H9 (cell line): ENCODE results near the gene RARA. TPM values are rescaled to one million over a fixed set of nuclear protein-coding genes. Genes with fewer than 3 reads are reported as not detected.

Experiments used
- DNase-seq: peaks from one replicate; pipeline ENCODE4 v3.0.0-alpha.2; 2017
- H2AFZ ChIP-seq: one replicate; pipeline ENCODE4 v1.6.1; 2013; ENCODE audit warnings: mild to moderate bottlenecking, low read length, control low read depth, moderate library complexity
- H2AK5ac ChIP-seq: 2 replicates; pipeline ENCODE4 v1.6.1; 2013; ENCODE audit warnings: low read length, control low read depth, mixed read lengths; ENCODE audit not compliant: insufficient read length
- H2BK120ac ChIP-seq: one replicate; pipeline ENCODE4 v1.6.1; 2013; ENCODE audit warnings: low read depth, mild to moderate bottlenecking, low read length, control low read depth, inconsistent platforms; ENCODE audit not compliant: poor library complexity, severe bottlenecking
- H2BK12ac ChIP-seq: 2 replicates; pipeline ENCODE4 v1.6.1; 2013; ENCODE audit warnings: low read length, control low read depth, mixed read lengths, low read depth; ENCODE audit not compliant: insufficient read length
- H2BK15ac ChIP-seq: 2 replicates; pipeline ENCODE4 v1.6.1; 2013; ENCODE audit warnings: low read depth, low read length, control low read depth
- H2BK20ac ChIP-seq: one replicate; pipeline ENCODE4 v1.6.1; 2013; ENCODE audit warnings: low read depth, mild to moderate bottlenecking, low read length, control low read depth, inconsistent platforms; ENCODE audit not compliant: poor library complexity, severe bottlenecking
- H2BK5ac ChIP-seq: 2 replicates; pipeline ENCODE4 v1.6.1; 2013; ENCODE audit warnings: low read length, control low read depth, mixed read lengths; ENCODE audit not compliant: insufficient read length
- H3K14ac ChIP-seq: 2 replicates; pipeline ENCODE4 v1.6.1; 2013; ENCODE audit warnings: low read length, control low read depth; ENCODE audit not compliant: insufficient read depth
- H3K18ac ChIP-seq: 2 replicates; pipeline ENCODE4 v1.6.1; 2013; ENCODE audit warnings: low read depth, mild to moderate bottlenecking, mixed read lengths, low read length, control low read depth; ENCODE audit not compliant: insufficient read length
- H3K23ac ChIP-seq: 2 replicates; pipeline ENCODE4 v1.6.1; 2013; ENCODE audit warnings: low read length, control low read depth, mixed read lengths, low read depth; ENCODE audit not compliant: insufficient read length
- H3K23me2 ChIP-seq: 2 replicates; pipeline ENCODE4 v1.6.1; 2013; ENCODE audit warnings: low read depth, mild to moderate bottlenecking, mixed read lengths, low read length, control low read depth; ENCODE audit not compliant: insufficient read length, poor library complexity, severe bottlenecking
- H3K27ac ChIP-seq: 2 replicates; pipeline ENCODE4 v1.5.1; 2013; ENCODE audit warnings: low read length, control low read depth, mixed read lengths, low read depth; ENCODE audit not compliant: insufficient read length
- H3K27me3 ChIP-seq: 2 replicates; pipeline ENCODE4 v1.6.1; 2013; ENCODE audit warnings: low read length, control low read depth, inconsistent platforms; ENCODE audit not compliant: insufficient read depth
- H3K4ac ChIP-seq: 2 replicates; pipeline ENCODE4 v1.6.1; 2013; ENCODE audit warnings: low read depth, mild to moderate bottlenecking, control low read depth, inconsistent platforms, low read length, moderate library complexity
- H3K4me1 ChIP-seq: 2 replicates; pipeline ENCODE4 v1.6.1; 2013; ENCODE audit warnings: low read length, control low read depth, inconsistent platforms; ENCODE audit not compliant: insufficient read depth
- H3K4me2 ChIP-seq: 2 replicates; pipeline ENCODE4 v1.6.1; 2013; ENCODE audit warnings: low read length, control low read depth, mixed read lengths; ENCODE audit not compliant: insufficient read length, insufficient read depth
- H3K56ac ChIP-seq: 2 replicates; pipeline ENCODE4 v1.6.1; 2013; ENCODE audit warnings: low read depth, mild to moderate bottlenecking, mixed read lengths, low read length, control low read depth; ENCODE audit not compliant: insufficient read length
- H3K79me1 ChIP-seq: 2 replicates; pipeline ENCODE4 v1.6.1; 2013; ENCODE audit warnings: low read depth, mild to moderate bottlenecking, moderate library complexity, low read length, control low read depth, inconsistent platforms; ENCODE audit not compliant: insufficient read depth, poor library complexity, severe bottlenecking
- H3K79me2 ChIP-seq: 2 replicates; pipeline ENCODE4 v1.6.1; 2013; ENCODE audit warnings: low read length, control low read depth, inconsistent platforms; ENCODE audit not compliant: insufficient read depth
- H3K9ac ChIP-seq: 2 replicates; pipeline ENCODE4 v1.6.1; 2013; ENCODE audit warnings: low read length, control low read depth, mixed read lengths; ENCODE audit not compliant: insufficient read length; ENCODE audit errors: extremely low read depth
- H3K9me3 ChIP-seq: one replicate; pipeline ENCODE4 v1.6.1; 2013; ENCODE audit warnings: low read depth, low read length, inconsistent platforms; ENCODE audit not compliant: control insufficient read depth
- H3T11ph ChIP-seq: one replicate; pipeline ENCODE4 v1.6.1; 2013; ENCODE audit warnings: mild to moderate bottlenecking, low read length, control low read depth, inconsistent platforms
- H4K20me1 ChIP-seq: one replicate; pipeline ENCODE4 v1.6.1; 2013; ENCODE audit not compliant: control insufficient read depth, insufficient read length, insufficient read depth
- H4K5ac ChIP-seq: 2 replicates; pipeline ENCODE4 v1.6.1; 2013; ENCODE audit warnings: low read depth, mild to moderate bottlenecking, mixed read lengths, low read length, control low read depth; ENCODE audit not compliant: insufficient read length
- H4K8ac ChIP-seq: replicated peaks from 2 replicates; pipeline ENCODE4 v1.6.1; 2013; ENCODE audit warnings: low read length, control low read depth, mixed read lengths, low read depth; ENCODE audit not compliant: insufficient read length
- H4K91ac ChIP-seq: 2 replicates; pipeline ENCODE4 v1.6.1; 2013; ENCODE audit warnings: low read depth, mild to moderate bottlenecking, moderate library complexity, mixed read lengths, low read length, control low read depth; ENCODE audit not compliant: insufficient read length
- H3K27ac Mint-ChIP-seq, 3 experiments: 2 replicates in 2 of 3; 3 replicates in 1 of 3; pipeline ENCODE4 v1.8.0; 2020 to 2021; ENCODE audit warnings: mixed read lengths in 3 of 3, mild to moderate bottlenecking in 1 of 3, moderate library complexity in 1 of 3
- H3K27me3 Mint-ChIP-seq: 2 replicates; pipeline ENCODE4 v1.8.0; 2021; ENCODE audit warnings: low read depth, mild to moderate bottlenecking, moderate library complexity, mixed read lengths
- H3K36me3 Mint-ChIP-seq, 3 experiments: 2 replicates in 2 of 3; 3 replicates in 1 of 3; pipeline ENCODE4 v1.8.0; 2020 to 2021; ENCODE audit warnings: low read depth in 3 of 3, mixed read lengths in 3 of 3; ENCODE audit not compliant: insufficient read depth in 1 of 3
- H3K4me1 Mint-ChIP-seq, 2 experiments: 2 replicates each; pipeline ENCODE4 v1.8.0; 2020; ENCODE audit warnings: mixed read lengths in 2 of 2
- H3K4me3 Mint-ChIP-seq, 2 experiments: 2 replicates in 1 of 2; 3 replicates in 1 of 2; pipeline ENCODE4 v1.8.0; 2020 to 2021; ENCODE audit warnings: mild to moderate bottlenecking in 2 of 2, mixed read lengths in 2 of 2, moderate library complexity in 1 of 2
- H3K9me3 Mint-ChIP-seq, 2 experiments: 2 replicates in 1 of 2; 3 replicates in 1 of 2; pipeline ENCODE4 v1.8.0; 2020; ENCODE audit warnings: mild to moderate bottlenecking in 2 of 2, mixed read lengths in 2 of 2, moderate library complexity in 1 of 2
- WGBS: extraction: QIAGEN DNeasy Blood & Tissue Kit; methylation state at CpG from one replicate; pipeline ENCODE4 v1.1.7; 2013; ENCODE audit warnings: missing lambda C conversion rate, low lambda C conversion rate, mixed read lengths; ENCODE audit not compliant: insufficient read length; ENCODE audit errors: extremely low coverage; 5-methylcytosine and 5-hydroxymethylcytosine counted together
- total RNA-seq: library from RNA; stranded (reverse); gene quantifications from 2 replicates; pipeline ENCODE4 v1.2.1, GENCODE V29; 2021
- TF ChIP-seq, protein P1 (sequence below): fragments of 200-600 bp; sonication (generic); conservative IDR thresholded peaks from 3 replicates; pipeline ENCODE4 v1.8.0; 2021; ENCODE audit warnings: antibody characterized with exemption, mild to moderate bottlenecking

Gene RARA
- total RNA-seq, 1 experiment from 2014 or later: 17.6 TPM

DNA sequence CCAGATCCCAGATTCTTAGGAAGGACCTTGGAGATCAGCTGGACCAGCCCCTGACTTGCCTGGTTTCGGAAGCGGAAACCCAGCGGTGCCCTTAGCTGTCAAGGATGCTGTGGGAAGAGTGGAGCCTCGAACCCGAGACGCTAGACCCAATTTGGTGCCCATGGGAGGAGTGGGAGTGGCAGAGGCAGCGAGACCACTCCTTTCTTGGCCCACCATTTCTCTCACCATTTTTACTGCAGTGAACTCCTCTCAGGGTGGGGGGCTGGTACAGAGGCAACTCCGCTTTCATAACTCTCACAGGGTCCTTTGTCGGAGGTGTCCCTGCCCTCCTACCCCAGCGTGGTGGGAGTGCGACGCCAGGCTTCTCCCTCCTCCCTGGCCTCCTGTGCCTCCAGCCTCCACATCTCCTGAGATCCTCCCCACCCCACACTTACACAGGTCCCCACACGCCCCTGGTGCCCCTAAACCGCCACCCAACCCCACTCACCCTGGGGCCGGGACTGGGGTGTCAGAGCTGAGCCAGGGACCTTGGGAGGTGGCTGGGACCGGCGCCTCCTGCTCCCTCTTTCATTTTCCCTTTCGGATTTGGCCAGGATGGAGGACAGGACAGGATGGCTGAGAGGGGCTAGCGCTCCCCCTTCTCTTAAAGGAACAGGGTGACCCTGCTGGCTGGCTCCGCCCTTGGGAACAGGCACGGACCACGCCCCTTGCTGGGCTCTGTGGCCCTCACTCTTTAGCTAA lies 55.3 kb downstream of the RARA start, which contains the start of gene GJD3:
Gene GJD3 (minus strand): TSS at position 617 of the 741 bp plus-strand sequence. CDS start 922 bp downstream, outside the sequence.
- H3K4me2 ChIP-seq: peak within 1 kb of the TSS; percentile 26
- no peaks in the 10 kb centered on the region for H3K36me3 Mint-ChIP-seq

More for the DNA sequence above, 55.3 kb downstream of the RARA start, which contains the start of gene GJD3:
- Histone ChIP-seq H4K5ac (no peak within 1 kb of the TSS), H4K8ac (no peak within 1 kb of the TSS), H2BK20ac (no peak within 1 kb of the TSS), H4K20me1 (no peaks in the 10 kb centered on the region), H2AFZ (no peak within 1 kb of the TSS), H3K23me2 (peaks cover 10% of the 10 kb centered on the region), H2BK15ac (no peak within 1 kb of the TSS), H3K4ac (no peak within 1 kb of the TSS), H3K79me1 (no peaks in the 10 kb centered on the region), H3K27ac (no peak within 1 kb of the TSS), H2BK12ac (no peak within 1 kb of the TSS), H2BK5ac (no peak within 1 kb of the TSS), H4K91ac (no peak within 1 kb of the TSS), H3K27me3 (peaks cover 9% of the 10 kb centered on the region; the same call in 1 of the 2 replicates), H3K4me1 (peaks cover 3% of the 10 kb centered on the region), H2AK5ac (no peak within 1 kb of the TSS), H3K79me2 (no peaks in the 10 kb centered on the region), H3K14ac (no peak within 1 kb of the TSS), H3K23ac (no peak within 1 kb of the TSS), H3K9ac (no peak within 1 kb of the TSS), H3K18ac (no peak within 1 kb of the TSS), H3K56ac (no peak within 1 kb of the TSS), H2BK120ac (no peak within 1 kb of the TSS), H3T11ph (no peak within 1 kb of the TSS), H3K9me3 (no peaks in the 10 kb centered on the region)
- no CpG with 5 or more reads among the region's 22 CpGs for WGBS
- peaks cover 22 to 35% of the 10 kb centered on the region in 2 experiments for H3K4me1 Mint-ChIP-seq
- DNase-seq: peak; percentile 89
- H3K9me3 Mint-ChIP-seq: no peaks in the 10 kb centered on the region; a peak in 1 of 5 replicates
- H3K4me3 Mint-ChIP-seq: peak within 1 kb of the TSS; percentile 68 to 82
- TF ChIP-seq, protein P1, sequence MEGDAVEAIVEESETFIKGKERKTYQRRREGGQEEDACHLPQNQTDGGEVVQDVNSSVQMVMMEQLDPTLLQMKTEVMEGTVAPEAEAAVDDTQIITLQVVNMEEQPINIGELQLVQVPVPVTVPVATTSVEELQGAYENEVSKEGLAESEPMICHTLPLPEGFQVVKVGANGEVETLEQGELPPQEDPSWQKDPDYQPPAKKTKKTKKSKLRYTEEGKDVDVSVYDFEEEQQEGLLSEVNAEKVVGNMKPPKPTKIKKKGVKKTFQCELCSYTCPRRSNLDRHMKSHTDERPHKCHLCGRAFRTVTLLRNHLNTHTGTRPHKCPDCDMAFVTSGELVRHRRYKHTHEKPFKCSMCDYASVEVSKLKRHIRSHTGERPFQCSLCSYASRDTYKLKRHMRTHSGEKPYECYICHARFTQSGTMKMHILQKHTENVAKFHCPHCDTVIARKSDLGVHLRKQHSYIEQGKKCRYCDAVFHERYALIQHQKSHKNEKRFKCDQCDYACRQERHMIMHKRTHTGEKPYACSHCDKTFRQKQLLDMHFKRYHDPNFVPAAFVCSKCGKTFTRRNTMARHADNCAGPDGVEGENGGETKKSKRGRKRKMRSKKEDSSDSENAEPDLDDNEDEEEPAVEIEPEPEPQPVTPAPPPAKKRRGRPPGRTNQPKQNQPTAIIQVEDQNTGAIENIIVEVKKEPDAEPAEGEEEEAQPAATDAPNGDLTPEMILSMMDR: no peak
- H3K27ac Mint-ChIP-seq: no peak within 1 kb of the TSS
- H3K27me3 Mint-ChIP-seq: peaks cover 44% of the 10 kb centered on the region
